DND-41 (cell line): Measurements from ENCODE around the gene SLC36A3.
A peak's percentile ranks its signal among the peaks of the same experiment; 100 is the strongest.

Experiments
- ATAC-seq: fragments of 200-7000 bp; cut with Tn5 transposase; 3 replicates; pipeline ENCODE4 v1.9.1; 2021; ENCODE audit warnings: low read depth; ENCODE audit not compliant: insufficient read depth
- DNase-seq: peaks from one replicate; pipeline ENCODE4 v3.0.0-alpha.2; 2020
- H2AFZ ChIP-seq: 2 replicates; pipeline ENCODE4 v1.6.0; 2012; ENCODE audit warnings: low read depth, low read length
- H3K27ac ChIP-seq: 2 replicates; pipeline ENCODE4 v1.5.1; 2012; ENCODE audit warnings: low read length, inconsistent platforms
- H3K27me3 ChIP-seq: fragments of 200-600 bp; sonication (generic); 2 replicates; pipeline ENCODE4 v1.6.0; 2012; ENCODE audit warnings: low read length, mild to moderate bottlenecking, inconsistent platforms; ENCODE audit not compliant: insufficient read depth, poor library complexity
- H3K36me3 ChIP-seq: 2 replicates; pipeline ENCODE4 v1.5.1; 2012; ENCODE audit warnings: low read length, inconsistent platforms; ENCODE audit not compliant: insufficient read depth
- H3K4me1 ChIP-seq: 2 replicates; pipeline ENCODE4 v1.5.1; 2012; ENCODE audit warnings: mild to moderate bottlenecking, low read length; ENCODE audit not compliant: insufficient read depth
- H3K4me2 ChIP-seq: 2 replicates; pipeline ENCODE4 v1.6.0; 2012; ENCODE audit warnings: mild to moderate bottlenecking, moderate library complexity, low read length, inconsistent platforms; ENCODE audit not compliant: insufficient read depth
- H3K4me3 ChIP-seq, 2 experiments: fragments of 200-600 bp in 1 of 2; shearing (Covaris generic) in 1 of 2; 2 replicates each; pipeline ENCODE4 v1.5.1; 2012 to 2016; ENCODE audit warnings: inconsistent platforms in 2 of 2, low read length in 2 of 2, mild to moderate bottlenecking in 2 of 2, low read depth in 1 of 2, moderate library complexity in 1 of 2
- H3K79me2 ChIP-seq: 2 replicates; pipeline ENCODE4 v1.6.0; 2012; ENCODE audit warnings: low read length, inconsistent platforms; ENCODE audit not compliant: insufficient read depth
- H3K9ac ChIP-seq: 2 replicates; pipeline ENCODE4 v1.6.0; 2012; ENCODE audit warnings: low read depth, mild to moderate bottlenecking, inconsistent platforms, low read length, moderate library complexity
- H3K9me3 ChIP-seq: 2 replicates; pipeline ENCODE4 v1.5.1; 2012; ENCODE audit warnings: low read length, moderate library complexity, mild to moderate bottlenecking, inconsistent platforms; ENCODE audit not compliant: insufficient read depth, severe bottlenecking
- H4K20me1 ChIP-seq: 2 replicates; pipeline ENCODE4 v1.6.0; 2012; ENCODE audit warnings: low read length; ENCODE audit not compliant: insufficient read depth
- EZH2 ChIP-seq: IDR thresholded peaks from 3 replicates; pipeline ENCODE4 v1.6.1; 2012; ENCODE audit warnings: borderline replicate concordance, low read depth, mild to moderate bottlenecking, moderate library complexity, low read length, inconsistent platforms; ENCODE audit not compliant: severe bottlenecking
- TF ChIP-seq, protein P1 (sequence below): IDR thresholded peaks from 2 replicates; pipeline ENCODE4 v1.5.1; 2012; ENCODE audit warnings: borderline replicate concordance, low read length, moderate library complexity, mild to moderate bottlenecking; ENCODE audit not compliant: poor library complexity, severe bottlenecking; ENCODE audit errors: extremely low read depth

SLC36A3 gene

GRCh38 chr5:151249281-151249680, 54.3 kb downstream of the SLC36A3 start:
- no peak overlapping the region for H3K4me2 ChIP-seq
- peaks cover 74% of the 10 kb centered on the region for H3K79me2 ChIP-seq
- no peak overlapping the region for H2AFZ ChIP-seq
- H3K9ac ChIP-seq = no peak overlapping the region
- H3K4me1 ChIP-seq = peaks cover 55% of the 10 kb centered on the region
- no peaks in the 10 kb centered on the region for H3K27me3 ChIP-seq
- no peak overlapping the region for H3K4me3 ChIP-seq
- no peak overlapping the region for H3K27ac ChIP-seq
- no peaks in the 10 kb centered on the region for H3K9me3 ChIP-seq
- H3K36me3 ChIP-seq = peaks cover 70% of the 10 kb centered on the region
- TF ChIP-seq, protein P1, sequence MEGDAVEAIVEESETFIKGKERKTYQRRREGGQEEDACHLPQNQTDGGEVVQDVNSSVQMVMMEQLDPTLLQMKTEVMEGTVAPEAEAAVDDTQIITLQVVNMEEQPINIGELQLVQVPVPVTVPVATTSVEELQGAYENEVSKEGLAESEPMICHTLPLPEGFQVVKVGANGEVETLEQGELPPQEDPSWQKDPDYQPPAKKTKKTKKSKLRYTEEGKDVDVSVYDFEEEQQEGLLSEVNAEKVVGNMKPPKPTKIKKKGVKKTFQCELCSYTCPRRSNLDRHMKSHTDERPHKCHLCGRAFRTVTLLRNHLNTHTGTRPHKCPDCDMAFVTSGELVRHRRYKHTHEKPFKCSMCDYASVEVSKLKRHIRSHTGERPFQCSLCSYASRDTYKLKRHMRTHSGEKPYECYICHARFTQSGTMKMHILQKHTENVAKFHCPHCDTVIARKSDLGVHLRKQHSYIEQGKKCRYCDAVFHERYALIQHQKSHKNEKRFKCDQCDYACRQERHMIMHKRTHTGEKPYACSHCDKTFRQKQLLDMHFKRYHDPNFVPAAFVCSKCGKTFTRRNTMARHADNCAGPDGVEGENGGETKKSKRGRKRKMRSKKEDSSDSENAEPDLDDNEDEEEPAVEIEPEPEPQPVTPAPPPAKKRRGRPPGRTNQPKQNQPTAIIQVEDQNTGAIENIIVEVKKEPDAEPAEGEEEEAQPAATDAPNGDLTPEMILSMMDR = no peak
- no peak for TF ChIP-seq EZH2
- no peak for DNase-seq
- ATAC-seq = no peak
- peaks cover 60% of the 10 kb centered on the region for H4K20me1 ChIP-seq

GRCh38 chr5:151248651-151249050, 54.9 kb downstream of the SLC36A3 start:
- Histone ChIP-seq H4K20me1 (peaks cover 60% of the 10 kb centered on the region), H3K9me3 (no peaks in the 10 kb centered on the region), H3K79me2 (peaks cover 74% of the 10 kb centered on the region), H2AFZ (no peak overlapping the region), H3K36me3 (peaks cover 72% of the 10 kb centered on the region), H3K9ac (no peak overlapping the region), H3K27ac (no peak overlapping the region), H3K4me3 (no peak overlapping the region), H3K27me3 (no peaks in the 10 kb centered on the region), H3K4me2 (no peak overlapping the region), H3K4me1 (peaks cover 57% of the 10 kb centered on the region)
- DNase-seq (no peak), ATAC-seq (no peak)
- TF ChIP-seq EZH2 = no peak
- TF ChIP-seq, protein P1 = no peak

GRCh38 chr5:151245680-151246219, 57.8 kb downstream of the SLC36A3 start:
- ATAC-seq (no peak), DNase-seq (no peak)
- Histone ChIP-seq H4K20me1 (peaks cover 67% of the 10 kb centered on the region), H3K4me1 (peaks cover 30% of the 10 kb centered on the region), H3K4me2 (no peak overlapping the region; the same call in 1 of the 2 replicates), H2AFZ (no peak overlapping the region), H3K9me3 (no peaks in the 10 kb centered on the region), H3K9ac (no peak overlapping the region), H3K27me3 (no peaks in the 10 kb centered on the region), H3K36me3 (peaks cover 97% of the 10 kb centered on the region), H3K79me2 (peaks cover 94% of the 10 kb centered on the region), H3K4me3 (no peak overlapping the region), H3K27ac (0 out of 2 replicates have a peak overlapping the region, but pooled peaks have one; percentile 7)
- TF ChIP-seq, protein P1 = no peak
- TF ChIP-seq EZH2 = no peak
